NCI-H446 (cell line): ENCODE results near the gene WDR64.

Experiments
- DNase-seq, 2 experiments: peaks; one replicate each; lab custom pipeline; 2025; lab: John Stamatoyannopoulos, UW

The WDR64 gene

GRCh38 chr1:241738284-241739078 lies 86.4 kb downstream of the WDR64 start:
- DNase-seq, result no peak

- DNase-seq, result no peak
These were observed 90.0 kb downstream of the WDR64 start for GRCh38 chr1:241742084-241742483.

GRCh38 chr1:241744591-241744990 lies 92.5 kb downstream of the WDR64 start:
- no peak for DNase-seq

- DNase-seq, result no peak
These were observed 95.9 kb downstream of the WDR64 start for GRCh38 chr1:241747992-241748391.

- DNase-seq, result no peak
These were observed 97.2 kb downstream of the WDR64 start for GRCh38 chr1:241749041-241749944.

GRCh38 chr1:241749945-241750695 lies 98.0 kb downstream of the WDR64 start:
- DNase-seq, result no peak

GRCh38 chr1:241751524-241751923 lies 99.4 kb downstream of the WDR64 start:
- DNase-seq, result no peak

GRCh38 chr1:241762713-241763339 lies 110.7 kb downstream of the WDR64 start:
- DNase-seq, result no peak

GRCh38 chr1:241765390-241765789 lies 113.3 kb downstream of the WDR64 start:
- no peak for DNase-seq

GRCh38 chr1:241767737-241768136 lies 115.7 kb downstream of the WDR64 start:
- DNase-seq, result no peak

GRCh38 chr1:241770115-241770514 lies 118.0 kb downstream of the WDR64 start:
- DNase-seq, result no peak

GRCh38 chr1:241771117-241771516 lies 119.0 kb downstream of the WDR64 start:
- DNase-seq, result no peak

- no peak for DNase-seq
These were observed 120.9 kb downstream of the WDR64 start for GRCh38 chr1:241772932-241773500.

- no peak for DNase-seq
These were observed 121.9 kb downstream of the WDR64 start for GRCh38 chr1:241773991-241774390.

GRCh38 chr1:241775021-241775420 lies 122.9 kb downstream of the WDR64 start:
- DNase-seq, result no peak

GRCh38 chr1:241776911-241777310 lies 124.8 kb downstream of the WDR64 start:
- no peak for DNase-seq

- no peak for DNase-seq
These were observed 126.0 kb downstream of the WDR64 start for GRCh38 chr1:241778117-241778516.

GRCh38 chr1:241779897-241780296 lies 127.8 kb downstream of the WDR64 start:
- no peak for DNase-seq

- no peak for DNase-seq
These were observed 130.3 kb downstream of the WDR64 start for GRCh38 chr1:241782396-241782795.

GRCh38 chr1:241787691-241788090 lies 135.6 kb downstream of the WDR64 start:
- DNase-seq, result no peak

GRCh38 chr1:241789061-241789460 lies 137.0 kb downstream of the WDR64 start:
- DNase-seq, result no peak
